Ishikawa (cell line): ENCODE data around the gene RRP1.

Source experiments
- FOXM1 ChIP-seq: IDR thresholded peaks from 2 replicates; pipeline ENCODE4 v1.6.1; 2012; ENCODE audit warnings: low read depth, borderline replicate concordance
- MAX ChIP-seq: IDR thresholded peaks from 2 replicates; pipeline ENCODE4 v1.6.1; 2012
- RAD21 ChIP-seq: IDR thresholded peaks from 2 replicates; pipeline ENCODE4 v1.6.1; 2012; ENCODE audit warnings: low read depth
- TAF1 ChIP-seq: IDR thresholded peaks from 2 replicates; pipeline ENCODE4 v1.6.1; 2012; ENCODE audit warnings: low read depth, mild to moderate bottlenecking
- TEAD4 ChIP-seq: IDR thresholded peaks from 2 replicates; pipeline ENCODE4 v1.6.1; 2012

DNA sequence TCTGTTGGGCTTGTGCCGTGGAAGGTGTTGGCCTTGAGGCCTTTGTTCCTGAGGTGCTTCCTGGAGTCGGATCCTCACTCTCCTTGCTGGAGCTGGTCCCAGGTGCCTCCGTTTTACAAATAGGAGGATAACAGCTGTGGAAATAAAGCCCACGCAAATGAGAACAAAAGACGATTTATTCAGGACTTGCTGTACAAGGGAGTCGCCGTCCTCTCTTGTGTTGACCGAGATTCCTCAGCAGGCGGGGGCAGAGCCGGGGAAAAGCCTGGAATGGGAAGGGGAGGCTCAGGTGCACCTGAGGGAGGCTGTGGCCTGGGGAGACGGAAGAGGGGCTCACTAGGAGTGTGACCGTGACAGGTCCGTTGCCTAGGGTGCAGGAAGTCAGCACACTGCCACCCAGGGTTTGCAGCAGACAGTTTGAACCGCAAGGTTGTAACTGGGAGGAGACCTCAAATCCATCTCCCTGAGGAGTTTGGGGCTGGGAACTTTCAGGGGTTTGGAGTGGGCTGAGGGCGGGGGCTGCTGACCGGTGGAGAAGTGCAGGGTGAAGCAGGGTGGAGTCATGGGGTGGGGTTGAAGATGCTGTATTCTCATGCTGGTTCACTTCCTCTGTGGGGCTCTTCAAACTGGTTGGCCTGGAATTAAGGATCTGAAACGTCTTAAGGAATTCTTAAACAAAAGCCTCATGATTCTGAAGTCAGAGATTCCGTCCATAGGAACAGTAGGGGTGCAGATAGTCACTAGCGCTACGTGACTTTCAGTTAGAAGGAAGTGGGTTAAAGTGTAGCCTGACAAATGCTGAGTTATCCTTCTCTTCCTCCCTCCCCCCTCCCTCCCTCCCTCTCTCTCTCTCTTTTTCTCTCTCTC is 10.7 kb upstream of the RRP1 start:
- TF ChIP-seq MAX (no peak), FOXM1 (no peak), TAF1 (no peak), RAD21 (no peak), TEAD4 (no peak)
